GM21825 (cell line): ENCODE data around the gene FSTL4.

Experiments used
- ATAC-seq: cut with Tn5 transposase; IDR thresholded peaks from one replicate; pipeline ENCODE4 v1.9.1; 2021; ENCODE audit warnings: mild to moderate bottlenecking, moderate library complexity; ENCODE audit not compliant: unreplicated experiment

Gene FSTL4

GRCh38 chr5:133277744-133278143, 334.6 kb downstream of the FSTL4 start:
- no peak for ATAC-seq

GRCh38 chr5:133276171-133276570, 336.2 kb downstream of the FSTL4 start:
- no peak for ATAC-seq

GRCh38 chr5:133275631-133276030, 336.7 kb downstream of the FSTL4 start:
- ATAC-seq: no peak

GRCh38 chr5:133274597-133274935, 337.8 kb downstream of the FSTL4 start:
- ATAC-seq: no peak

GRCh38 chr5:133273661-133274596, 338.4 kb downstream of the FSTL4 start:
- no peak for ATAC-seq

- ATAC-seq: no peak
These were observed 340.0 kb downstream of the FSTL4 start for GRCh38 chr5:133272345-133272744.

- no peak for ATAC-seq
These were observed 340.7 kb downstream of the FSTL4 start for GRCh38 chr5:133271606-133272005.

- no peak for ATAC-seq
These were observed 342.6 kb downstream of the FSTL4 start for GRCh38 chr5:133269691-133270090.

- ATAC-seq: no peak
These were observed 344.7 kb downstream of the FSTL4 start for GRCh38 chr5:133267601-133268000.

- ATAC-seq: no peak
These were observed 345.4 kb downstream of the FSTL4 start for GRCh38 chr5:133266966-133267365.

GRCh38 chr5:133266527-133266878, 345.8 kb downstream of the FSTL4 start:
- ATAC-seq: no peak

- no peak for ATAC-seq
These were observed 346.4 kb downstream of the FSTL4 start for GRCh38 chr5:133265720-133266526.

GRCh38 chr5:133265257-133265656, 347.1 kb downstream of the FSTL4 start:
- no peak for ATAC-seq

GRCh38 chr5:133262690-133263089, 349.7 kb downstream of the FSTL4 start:
- no peak for ATAC-seq

GRCh38 chr5:133261993-133262392, 350.3 kb downstream of the FSTL4 start:
- no peak for ATAC-seq

GRCh38 chr5:133260715-133261114, 351.6 kb downstream of the FSTL4 start:
- no peak for ATAC-seq

GRCh38 chr5:133259199-133259997, 352.9 kb downstream of the FSTL4 start:
- no peak for ATAC-seq

- ATAC-seq: no peak
These were observed 354.4 kb downstream of the FSTL4 start for GRCh38 chr5:133257977-133258376.

GRCh38 chr5:133256276-133256675, 356.1 kb downstream of the FSTL4 start:
- ATAC-seq: no peak

GRCh38 chr5:133254803-133255202, 357.5 kb downstream of the FSTL4 start:
- no peak for ATAC-seq

- no peak for ATAC-seq
These were observed 358.7 kb downstream of the FSTL4 start for GRCh38 chr5:133253671-133254070.
